Liver (tissue), 9 donors: Measurements from ENCODE around the gene KANSL1. TPM values are rescaled to one million over a fixed set of nuclear protein-coding genes. Genes with fewer than 3 reads are reported as not detected.
"Not testable (repeated sequence)": the region's sequence is repeated elsewhere in the genome, so short reads cannot be mapped to it uniquely, and the experiment has no call there.

Source experiments
- DNase-seq: peaks from one replicate; pipeline ENCODE4 v3.0.0-alpha.2; 2017; ENCODE audit warnings: low spot score
- H3K27ac ChIP-seq, 2 donors: one replicate each; pipeline ENCODE4 v1.7.0; 2013; ENCODE audit warnings: inconsistent platforms in 2 of 2, low read length in 2 of 2, control low read depth in 1 of 2, low read depth in 1 of 2, mild to moderate bottlenecking in 1 of 2
- H3K27me3 ChIP-seq, 4 donors: one replicate each; pipeline versions ENCODE4 v1.6.1 to v1.7.0; 2013; ENCODE audit warnings: low read length in 3 of 4, inconsistent platforms in 1 of 4, mild to moderate bottlenecking in 1 of 4, moderate library complexity in 1 of 4; ENCODE audit not compliant: control insufficient read depth in 4 of 4, insufficient read depth in 4 of 4
- H3K36me3 ChIP-seq, 4 donors: one replicate each; pipeline versions ENCODE4 v1.6.1 to v1.7.0; 2013; ENCODE audit warnings: low read length in 3 of 4, mild to moderate bottlenecking in 3 of 4, low read depth in 1 of 4, moderate library complexity in 1 of 4; ENCODE audit not compliant: control insufficient read depth in 4 of 4, insufficient read depth in 3 of 4
- H3K4me1 ChIP-seq, 4 donors: one replicate each; pipeline versions ENCODE4 v1.6.1 to v1.7.0; 2013; ENCODE audit warnings: low read length in 3 of 4, mild to moderate bottlenecking in 3 of 4, moderate library complexity in 1 of 4; ENCODE audit not compliant: control insufficient read depth in 4 of 4, insufficient read depth in 4 of 4
- H3K4me3 ChIP-seq, 3 donors: one replicate each; pipeline versions ENCODE4 v1.6.1 to v1.7.0; 2013; ENCODE audit warnings: low read length in 3 of 3, control low read depth in 1 of 3, low read depth in 1 of 3, mild to moderate bottlenecking in 1 of 3
- H3K9ac ChIP-seq, 2 donors: one replicate each; pipeline ENCODE4 v1.7.0; 2013; ENCODE audit warnings: low read length in 2 of 2, mild to moderate bottlenecking in 2 of 2, moderate library complexity in 2 of 2, control low read depth in 1 of 2, low read depth in 1 of 2
- H3K9me3 ChIP-seq, 4 donors: one replicate each; pipeline versions ENCODE4 v1.6.1 to v1.7.0; 2013; ENCODE audit warnings: low read length in 3 of 4; ENCODE audit not compliant: control insufficient read depth in 4 of 4
- EGR1 ChIP-seq, 2 donors: IDR thresholded peaks; 2 replicates each; pipeline ENCODE4 v1.6.1; 2016 to 2018; ENCODE audit warnings: antibody characterized with exemption in 2 of 2, low read depth in 2 of 2
- FOXA1 ChIP-seq: IDR thresholded peaks from 2 replicates; pipeline ENCODE4 v1.6.1; 2016; ENCODE audit warnings: antibody characterized with exemption
- FOXA2 ChIP-seq: IDR thresholded peaks from 2 replicates; pipeline ENCODE4 v1.6.1; 2016; ENCODE audit warnings: antibody characterized with exemption
- GABPA ChIP-seq, 2 donors: IDR thresholded peaks in 1 of 2; conservative IDR thresholded peaks in 1 of 2; 2 replicates each; pipeline ENCODE4 v1.6.1; 2016; ENCODE audit warnings: antibody characterized with exemption in 2 of 2, mild to moderate bottlenecking in 1 of 2, moderate library complexity in 1 of 2
- HNF4A ChIP-seq, 2 donors: conservative IDR thresholded peaks; 2 replicates each; pipeline ENCODE4 v1.6.1; 2016; ENCODE audit warnings: antibody characterized with exemption in 2 of 2, mild to moderate bottlenecking in 2 of 2
- HNF4G ChIP-seq: IDR thresholded peaks from 2 replicates; pipeline ENCODE4 v1.6.1; 2016; ENCODE audit warnings: antibody characterized with exemption
- JUND ChIP-seq, 2 donors: IDR thresholded peaks; 2 replicates each; pipeline ENCODE4 v1.6.1; 2016; ENCODE audit warnings: antibody characterized with exemption in 2 of 2
- NR2F2 ChIP-seq: IDR thresholded peaks from 2 replicates; pipeline ENCODE4 v1.6.1; 2016; ENCODE audit warnings: antibody characterized with exemption
- RAD21 ChIP-seq, 2 donors: IDR thresholded peaks; 2 replicates each; pipeline ENCODE4 v1.6.1; 2016; ENCODE audit warnings: antibody characterized with exemption in 2 of 2, mild to moderate bottlenecking in 2 of 2
- REST ChIP-seq: IDR thresholded peaks from 2 replicates; pipeline ENCODE4 v1.6.1; 2016; ENCODE audit warnings: antibody characterized with exemption, mild to moderate bottlenecking
- RXRA ChIP-seq, 2 donors: IDR thresholded peaks; 2 replicates each; pipeline ENCODE4 v1.6.1; 2017 to 2018; ENCODE audit warnings: antibody characterized with exemption in 2 of 2, mild to moderate bottlenecking in 1 of 2
- SP1 ChIP-seq: IDR thresholded peaks from 2 replicates; pipeline ENCODE4 v1.6.1; 2018; ENCODE audit warnings: antibody characterized with exemption, mild to moderate bottlenecking
- TAF1 ChIP-seq: conservative IDR thresholded peaks from 2 replicates; pipeline ENCODE4 v1.6.1; 2016; ENCODE audit warnings: antibody characterized with exemption, mild to moderate bottlenecking
- YY1 ChIP-seq: IDR thresholded peaks from 2 replicates; pipeline ENCODE4 v1.6.1; 2016; ENCODE audit warnings: antibody characterized with exemption, mild to moderate bottlenecking
- WGBS: extraction: QIAGEN DNeasy Blood & Tissue Kit; methylation state at CpG from one replicate; pipeline ENCODE4 v1.1.7; 2013; 5-methylcytosine and 5-hydroxymethylcytosine counted together
- polyA plus RNA-seq, 2 donors: library from polyadenylated mRNA; stranded (reverse) in 1 of 2; unstranded in 1 of 2; fragments of 200-250 nt in 1 of 2; fragments of >200 nt in 1 of 2; fragmentation: Nextera tagmentation in 1 of 2; extraction: Ambion mirVana in 1 of 2; gene quantifications; one replicate each; pipeline versions ENCODE4 v1.2.1 to v1.2.3, GENCODE V29; 2013 to 2015
- total RNA-seq, 2 donors: library from RNA; depleted of rRNA; stranded (reverse); fragments of >200 nt; gene quantifications; one replicate each; pipeline ENCODE4 v1.2.3, GENCODE V29; 2014
- TF ChIP-seq, protein P1 (sequence below): IDR thresholded peaks from 2 replicates; pipeline ENCODE4 v1.6.1; 2016; ENCODE audit warnings: antibody characterized with exemption
- donor health status: healthy.
- donor health status: healthy.
- donor health status: healthy.
- donor health status: healthy.
- donor health status: healthy.

Gene KANSL1
- total and polyA plus RNA-seq, 4 donors = 5.5 to 86.3 (median 24.0) TPM

DNA sequence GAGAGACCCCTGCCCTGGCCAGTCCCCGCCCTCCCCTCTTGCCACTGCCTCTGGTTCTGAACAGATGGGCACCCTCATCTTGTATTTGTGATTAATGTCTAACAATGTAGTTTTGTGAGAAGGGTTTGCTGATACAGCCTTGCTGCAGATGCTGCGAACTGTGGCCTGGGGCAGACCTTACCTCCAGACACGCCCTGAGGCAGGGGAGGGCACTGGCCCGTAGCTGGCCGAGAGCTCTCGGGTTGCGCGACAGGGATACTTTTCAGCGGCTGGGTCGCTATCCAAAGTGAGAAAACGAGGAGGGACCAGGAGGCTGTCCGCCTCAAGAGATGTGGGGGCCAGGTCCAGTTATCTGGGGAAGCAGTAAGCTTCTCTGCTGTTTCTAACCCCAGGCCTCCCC is 172.2 kb downstream of the KANSL1 start (continued):
- TF ChIP-seq TAF1 = no peak
- no peak for TF ChIP-seq FOXA2
- no peak for TF ChIP-seq HNF4A (conservative IDR thresholded peaks at IDR 0.05)
- no peak for TF ChIP-seq YY1
- TF ChIP-seq HNF4G = no peak
- TF ChIP-seq GABPA (IDR thresholded peaks at IDR 0.05 in 1 of 2, conservative IDR thresholded peaks at IDR 0.05 in 1 of 2) = no peak
- TF ChIP-seq RXRA (IDR thresholded peaks at IDR 0.05) = no peak
- TF ChIP-seq NR2F2 = no peak
- TF ChIP-seq, protein P1, sequence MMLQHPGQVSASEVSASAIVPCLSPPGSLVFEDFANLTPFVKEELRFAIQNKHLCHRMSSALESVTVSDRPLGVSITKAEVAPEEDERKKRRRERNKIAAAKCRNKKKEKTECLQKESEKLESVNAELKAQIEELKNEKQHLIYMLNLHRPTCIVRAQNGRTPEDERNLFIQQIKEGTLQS = no peak

- TF ChIP-seq HNF4A (conservative IDR thresholded peaks at IDR 0.05) (no peak), JUND (IDR thresholded peaks at IDR 0.05) (no peak), RAD21 (IDR thresholded peaks at IDR 0.05) (no peak), EGR1 (IDR thresholded peaks at IDR 0.05; ENCODE audit: low read depth in 2 of 2) (no peak), FOXA1 (no peak), TAF1 (no peak), REST (no peak), FOXA2 (no peak), SP1 (no peak), GABPA (IDR thresholded peaks at IDR 0.05 in 1 of 2, conservative IDR thresholded peaks at IDR 0.05 in 1 of 2) (no peak)
- no peak overlapping the region for H3K27ac ChIP-seq
- H3K9ac ChIP-seq = no peak overlapping the region
- H3K36me3 ChIP-seq = no peaks in the 10 kb centered on the region
- no peaks in the 10 kb centered on the region for H3K9me3 ChIP-seq
- H3K27me3 ChIP-seq = no peaks in the 10 kb centered on the region
- no peaks in the 10 kb centered on the region for H3K4me1 ChIP-seq
- 93% methylated on average over 14 of the region's 14 CpGs for WGBS
- no peak for DNase-seq
- H3K4me3 ChIP-seq = no peak overlapping the region
These were observed 173.0 kb downstream of the KANSL1 start for GRCh38 chr17:46020023-46020761.

- not testable (repeated sequence) for DNase-seq, H3K9me3 ChIP-seq, H3K4me1 ChIP-seq, H3K27ac ChIP-seq, H3K4me3 ChIP-seq, H3K9ac ChIP-seq, H3K27me3 ChIP-seq, H3K36me3 ChIP-seq
- 92% methylated on average over 8 of the region's 8 CpGs for WGBS
These were observed 173.8 kb downstream of the KANSL1 start for GRCh38 chr17:46019408-46019925.
